Measurements from ENCODE around the gene NFATC3. TPM values are rescaled to one million over a fixed set of nuclear protein-coding genes. Genes with fewer than 3 reads are reported as not detected.

NFATC3 gene
- total RNA-seq, 2 experiments from 2014 or later: 84.8 to 94.4 TPM

DNA sequence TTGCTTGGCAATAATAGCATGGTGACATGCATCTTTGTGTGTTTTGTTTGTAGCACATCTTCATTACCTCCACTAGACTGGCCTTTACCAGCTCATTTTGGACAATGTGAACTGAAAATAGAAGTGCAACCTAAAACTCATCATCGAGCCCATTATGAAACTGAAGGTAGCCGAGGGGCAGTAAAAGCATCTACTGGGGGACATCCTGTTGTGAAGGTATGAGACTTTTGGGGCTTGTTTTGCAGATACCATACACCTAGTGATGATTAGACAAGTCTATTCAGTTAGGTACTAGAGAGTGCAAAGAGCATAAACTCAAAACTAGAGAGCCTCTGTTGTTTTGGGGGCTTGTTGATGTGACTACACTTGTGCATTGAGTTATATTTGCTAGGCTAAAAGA, 41.2 kb downstream of the NFATC3 start:
- ATAC-seq (ENCODE audit: poor library complexity) (no peak), DNase-seq (no peak)
- Mint-ChIP-seq H3K27ac (peak overlapping the region; percentile 56), H3K27me3 (no peaks in the 10 kb centered on the region), H3K4me1 (ENCODE audit: low read depth) (peaks cover 60% of the 10 kb centered on the region), H3K9me3 (no peaks in the 10 kb centered on the region), H3K4me3 (no peak overlapping the region), H3K36me3 (ENCODE audit: low read depth) (peaks cover 56% of the 10 kb centered on the region)
- Histone ChIP-seq H3K4me3 (ENCODE audit: low read length) (no peak overlapping the region), H3K27ac (ENCODE audit: low read depth in 1 of 2, low read length in 2 of 2) (no peak overlapping the region), H3K4me1 (ENCODE audit: insufficient read depth, low read length) (peaks cover 37% of the 10 kb centered on the region), H3K27me3 (ENCODE audit: control insufficient read depth in 1 of 2, insufficient read depth in 2 of 2, low read length in 2 of 2) (no peaks in the 10 kb centered on the region), H3K36me3 (ENCODE audit: insufficient read depth, low read length) (peaks cover 33% of the 10 kb centered on the region), H3K9me3 (ENCODE audit: control insufficient read depth in 1 of 2, insufficient read depth in 1 of 2, low read length in 2 of 2) (no peaks in the 10 kb centered on the region)
- ChIA-PET CTCF (interaction anchor here (1.1 to 1.2 kb wide), 2 partner anchors 32 to 310 kb away, joined by 3 read pairs; no protein-coding TSS in a partner anchor), POLR2A (no interaction called here)
- no peak for TF ChIP-seq CTCF (IDR thresholded peaks at IDR 0.05)
- intact Hi-C loops (cut with DNase I, micrococcal nuclease): no loop called here

- no peak overlapping the region for H3K4me3 Mint-ChIP-seq
- no peaks in the 10 kb centered on the region for H3K9me3 ChIP-seq (ENCODE audit: control insufficient read depth in 1 of 2, insufficient read depth in 1 of 2, low read length in 2 of 2)
- DNase-seq: no peak
- peaks cover 68% of the 10 kb centered on the region for H3K4me1 Mint-ChIP-seq (ENCODE audit: low read depth)
- no peak overlapping the region for H3K27ac ChIP-seq (ENCODE audit: low read depth in 1 of 2, low read length in 2 of 2)
- H3K36me3 ChIP-seq (ENCODE audit: insufficient read depth, low read length): peaks cover 21% of the 10 kb centered on the region
- H3K27ac Mint-ChIP-seq: peak overlapping the region; percentile 83
- H3K27me3 ChIP-seq (ENCODE audit: control insufficient read depth in 1 of 2, insufficient read depth in 2 of 2, low read length in 2 of 2): no peaks in the 10 kb centered on the region
- H3K36me3 Mint-ChIP-seq (ENCODE audit: low read depth): peaks cover 60% of the 10 kb centered on the region
- no peak for TF ChIP-seq CTCF (IDR thresholded peaks at IDR 0.05)
- no peak for ATAC-seq (ENCODE audit: poor library complexity)
- peaks cover 27% of the 10 kb centered on the region for H3K4me1 ChIP-seq (ENCODE audit: insufficient read depth, low read length)
- ChIA-PET CTCF (interaction anchor here (1.0 to 3.0 kb wide), 3 partner anchors 8 to 42 kb away, joined by 3 to 10 read pairs (median 3); no protein-coding TSS in a partner anchor), POLR2A (interaction anchor here (0.8 to 1.0 kb wide), 2 partner anchors 10 to 44 kb away, joined by 3 read pairs; partner anchors contain the start of gene NFATC3)
- no peaks in the 10 kb centered on the region for H3K27me3 Mint-ChIP-seq
- no peaks in the 10 kb centered on the region for H3K9me3 Mint-ChIP-seq
- intact Hi-C loops (cut with DNase I, micrococcal nuclease): no loop called here
- H3K4me3 ChIP-seq (ENCODE audit: low read length): no peak overlapping the region
Measured at GRCh38 chr16:68128577-68129305, 43.6 kb downstream of the NFATC3 start.

- POLR2A ChIA-PET: no interaction called here
- H3K27ac Mint-ChIP-seq: peak overlapping the region; percentile 83
- H3K36me3 Mint-ChIP-seq (ENCODE audit: low read depth): peaks cover 72% of the 10 kb centered on the region
- CTCF ChIA-PET: interaction anchor here (3.6 kb wide), 1 partner anchor 37 kb away, joined by 11 read pairs; no protein-coding TSS in a partner anchor
- DNase-seq: no peak
- no peak for TF ChIP-seq CTCF (IDR thresholded peaks at IDR 0.05)
- no peak overlapping the region for H3K27ac ChIP-seq (ENCODE audit: low read depth in 1 of 2, low read length in 2 of 2)
- H3K4me3 Mint-ChIP-seq: no peak overlapping the region
- no peaks in the 10 kb centered on the region for H3K27me3 Mint-ChIP-seq
- H3K36me3 ChIP-seq (ENCODE audit: insufficient read depth, low read length): peaks cover 25% of the 10 kb centered on the region
- H3K27me3 ChIP-seq (ENCODE audit: control insufficient read depth in 1 of 2, insufficient read depth in 2 of 2, low read length in 2 of 2): no peaks in the 10 kb centered on the region
- H3K4me3 ChIP-seq (ENCODE audit: low read length): no peak overlapping the region
- no peaks in the 10 kb centered on the region for H3K9me3 Mint-ChIP-seq
- peaks cover 21% of the 10 kb centered on the region for H3K4me1 ChIP-seq (ENCODE audit: insufficient read depth, low read length)
- H3K9me3 ChIP-seq (ENCODE audit: control insufficient read depth in 1 of 2, insufficient read depth in 1 of 2, low read length in 2 of 2): no peaks in the 10 kb centered on the region
- peaks cover 71% of the 10 kb centered on the region for H3K4me1 Mint-ChIP-seq (ENCODE audit: low read depth)
- intact Hi-C loops (cut with DNase I, micrococcal nuclease): loop anchor here (5.0 kb wide), 2 partner anchors 33 to 43 kb away; partner anchors contain the start of gene NFATC3 (in 1 of the 2)
- no peak for ATAC-seq (ENCODE audit: poor library complexity)
Measured at GRCh38 chr16:68130520-68130919, 45.4 kb downstream of the NFATC3 start.
